Stimulated activated CD4-positive, alpha-beta T cell treated with anti-CD3 and anti-CD28 coated beads, Interleukin-2, amount 100 ng/mL, for 48 hours (primary cell): ENCODE measurements around the gene LPAR2.

Experiments
- DNase-seq, 2 donors: peaks; one replicate each; pipeline ENCODE4 v3.0.0-alpha.2; 2020

Gene LPAR2

DNA sequence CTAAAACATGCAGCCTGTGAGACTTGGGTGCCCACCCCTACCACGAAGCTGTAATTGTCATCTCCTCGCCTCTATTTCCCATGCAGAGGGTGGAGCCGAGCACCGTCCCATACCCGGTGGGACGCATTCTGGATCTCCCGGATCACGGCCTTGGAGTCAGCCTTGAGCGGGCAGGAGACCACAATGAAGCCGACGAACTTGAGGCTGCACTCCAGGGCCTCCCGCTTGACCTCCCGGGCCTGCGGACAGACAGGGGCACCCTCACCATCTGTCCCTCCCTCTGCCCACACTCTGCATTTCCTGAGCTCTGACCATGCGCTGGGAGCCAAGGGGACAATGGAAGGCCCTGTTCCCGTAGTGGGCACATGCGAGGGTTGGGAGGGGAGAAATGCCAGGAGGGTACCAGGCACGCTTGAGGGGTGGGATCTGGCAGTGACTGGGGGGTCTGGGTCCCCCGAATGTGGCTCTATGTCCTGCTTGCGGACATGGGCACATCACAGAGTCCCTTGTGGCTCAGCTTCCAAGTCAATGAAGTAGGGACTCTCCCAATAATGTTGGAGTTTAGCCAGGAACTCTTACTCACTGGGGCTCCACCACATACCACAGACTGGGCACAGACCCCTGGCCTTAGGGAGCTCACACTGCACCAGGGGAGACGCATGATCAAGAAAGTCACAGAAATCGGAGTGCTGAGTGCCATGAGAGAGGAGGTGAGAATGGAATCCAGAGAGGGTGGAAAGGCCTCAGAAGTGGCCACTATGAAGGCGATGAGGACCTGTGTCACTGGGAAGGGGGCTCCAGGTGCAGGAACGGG is 24.7 kb upstream of the LPAR2 start:
- DNase-seq = no peak

DNA sequence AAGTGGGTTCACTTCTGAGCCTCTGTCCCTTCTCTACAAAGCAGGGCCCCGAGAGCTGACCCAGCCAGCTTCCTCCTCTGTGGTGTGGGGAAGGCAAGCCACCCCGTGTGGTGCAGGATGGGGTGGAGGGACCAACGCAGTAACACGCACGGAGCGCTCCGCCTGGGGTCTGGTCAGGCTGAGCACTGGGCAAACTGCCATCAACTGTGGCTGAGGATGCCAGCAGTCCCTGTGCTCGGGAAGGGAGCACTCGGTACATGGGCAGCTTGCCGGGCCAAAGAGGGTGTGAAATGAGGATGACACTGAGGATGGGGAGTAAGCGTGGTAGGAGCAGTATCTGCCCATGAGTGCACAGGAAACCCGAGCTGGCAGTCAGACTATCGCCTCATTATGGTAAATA is 23.1 kb upstream of the LPAR2 start:
- DNase-seq = no peak

DNA sequence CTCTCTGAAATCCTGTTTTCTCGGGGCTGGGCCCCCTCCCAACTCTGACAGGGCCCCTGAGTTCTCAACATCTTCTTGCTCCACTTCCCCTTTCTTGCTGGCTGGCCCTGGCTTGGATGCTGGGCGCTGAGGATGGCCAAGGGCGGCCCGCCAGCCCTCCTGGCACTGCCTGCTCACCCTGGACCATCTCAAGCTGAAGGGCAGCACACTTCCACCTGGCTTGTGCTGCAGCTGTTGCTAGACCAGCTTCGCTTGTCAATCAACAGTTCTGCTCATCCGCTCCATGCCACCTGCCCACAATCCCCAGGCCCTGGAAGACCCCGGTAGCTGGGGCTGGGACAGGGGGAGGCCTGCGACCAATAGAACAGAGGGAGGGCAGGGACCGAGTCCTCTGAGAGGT is 22.3 kb upstream of the LPAR2 start:
- DNase-seq = no peak

DNA sequence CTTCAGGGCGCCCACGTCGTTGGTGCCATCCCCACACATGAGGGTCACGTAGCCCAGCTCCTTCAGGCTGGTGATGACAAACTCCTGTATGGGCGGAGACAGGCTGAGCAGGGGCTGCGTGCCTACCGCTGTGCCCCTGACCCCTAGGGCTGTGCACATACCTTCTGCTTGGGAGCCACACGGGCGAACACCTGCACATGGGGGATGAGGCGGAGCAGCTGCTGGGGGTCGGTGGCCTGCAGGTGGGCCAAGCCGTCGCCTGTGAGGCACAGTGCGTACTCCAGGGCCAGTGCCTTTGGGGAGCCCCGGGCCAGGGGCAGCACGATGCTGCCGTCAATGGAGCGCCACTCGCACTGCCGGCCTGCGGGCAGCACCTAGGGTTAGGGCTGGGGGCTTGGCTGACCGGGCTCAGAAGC is 21.6 kb upstream of the LPAR2 start:
- DNase-seq = no peak

DNA sequence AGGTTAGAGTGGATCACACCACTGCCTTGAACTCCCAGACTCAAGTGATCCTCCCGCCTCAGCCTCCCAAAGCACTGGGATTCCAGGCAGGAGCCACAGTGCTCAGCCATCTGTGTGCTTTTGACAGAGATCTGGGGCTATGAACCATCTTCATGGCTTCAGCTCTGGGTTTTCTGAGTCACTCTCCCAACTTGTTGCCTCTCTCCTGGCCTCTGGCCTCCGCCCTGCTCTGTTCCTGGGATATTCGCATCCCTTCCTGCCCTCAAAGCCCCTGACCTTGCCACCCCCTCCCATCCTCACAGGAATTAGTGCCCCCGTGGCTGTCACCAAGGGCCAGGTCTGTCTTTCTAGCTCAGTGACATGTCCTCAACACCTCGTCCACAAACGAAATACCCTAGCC is 21.1 kb upstream of the LPAR2 start:
- no peak for DNase-seq

DNA sequence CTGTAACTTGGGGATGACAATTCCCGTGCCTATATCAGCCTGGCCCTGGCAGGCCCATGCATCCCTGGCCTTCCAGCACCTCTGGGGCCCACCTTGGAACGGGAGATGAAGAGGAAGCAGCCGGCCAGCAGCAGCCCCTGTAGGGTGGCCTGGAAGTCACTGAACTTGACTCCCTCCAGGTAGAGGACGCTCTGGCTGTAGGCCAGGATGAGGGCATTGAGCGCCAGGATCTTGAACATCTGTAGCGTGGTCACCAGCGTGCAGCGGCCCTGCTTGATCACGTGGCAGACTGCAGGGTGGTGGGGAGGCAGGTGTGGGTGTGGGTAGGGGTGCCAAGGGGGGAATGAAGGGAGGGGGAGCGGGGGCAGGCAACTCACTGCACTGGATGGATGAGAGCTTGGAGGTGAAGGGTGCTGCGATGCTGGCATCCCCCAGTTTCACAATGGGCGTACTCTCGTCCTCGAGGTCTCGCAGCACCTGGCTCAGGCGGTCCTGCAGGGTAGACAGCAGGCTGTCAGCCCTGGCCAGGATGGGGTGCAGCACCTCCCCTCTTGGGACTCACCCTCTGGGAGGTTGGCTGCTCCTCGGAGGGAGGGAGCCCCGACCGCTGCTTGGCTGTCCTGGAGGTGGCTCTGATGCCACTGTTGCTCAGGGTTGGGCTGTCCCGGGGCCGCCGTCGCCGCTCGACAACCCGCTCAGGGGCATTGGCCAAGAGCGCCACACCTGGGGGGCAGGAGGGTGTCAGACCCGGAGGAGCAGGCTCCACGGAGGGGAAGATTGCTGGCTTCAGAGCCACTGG is 19.2 kb upstream of the LPAR2 start:
- DNase-seq = no peak

DNA sequence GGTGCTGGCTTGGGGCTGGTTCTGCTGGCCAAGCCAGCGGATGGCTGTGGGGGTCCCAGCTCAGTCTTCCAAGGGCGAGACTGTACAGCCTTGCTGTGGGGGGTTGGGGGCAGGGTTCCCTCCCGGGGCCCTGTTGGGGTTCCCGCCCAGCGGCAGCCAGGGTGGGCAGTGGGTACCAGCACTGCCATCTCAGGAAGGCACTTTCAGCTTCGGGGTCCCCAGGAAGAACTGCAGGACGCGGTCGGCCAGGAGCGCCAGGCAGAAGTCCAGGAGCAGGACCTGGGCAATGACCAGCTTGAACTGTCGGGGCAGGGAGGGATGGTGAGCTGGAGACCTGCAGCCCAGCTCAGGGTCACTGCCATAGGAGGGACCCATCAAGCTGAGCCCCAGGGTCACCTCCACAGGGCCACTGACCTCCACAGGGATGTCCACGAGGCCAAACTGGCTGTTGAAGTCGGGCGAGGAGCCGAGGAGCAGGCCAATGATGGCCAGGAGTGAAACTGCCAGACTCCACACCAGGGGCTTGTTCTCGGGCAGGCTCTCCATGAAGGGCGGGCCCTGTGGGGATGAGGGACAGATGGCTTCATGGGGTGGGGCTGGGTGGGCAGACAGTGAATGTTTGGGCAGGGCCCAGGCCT is 17.3 kb upstream of the LPAR2 start:
- no peak for DNase-seq

DNA sequence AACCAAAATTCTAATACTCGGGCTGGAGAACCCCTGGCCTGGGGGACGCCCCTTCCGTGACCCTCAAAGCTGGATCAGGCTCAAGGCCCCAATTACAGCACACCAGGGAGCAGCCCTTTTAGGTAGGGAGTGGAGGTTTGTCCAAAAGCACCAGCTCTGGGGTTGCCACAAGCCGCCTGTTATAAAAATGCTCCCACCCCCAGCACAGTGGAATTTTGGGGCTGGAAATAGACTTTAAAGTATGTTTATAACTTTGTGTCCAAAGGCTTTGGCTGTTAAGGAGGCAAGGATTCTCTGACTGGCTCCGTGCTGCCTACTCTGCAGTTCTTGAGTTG is 16.0 kb upstream of the LPAR2 start:
- no peak for DNase-seq

DNA sequence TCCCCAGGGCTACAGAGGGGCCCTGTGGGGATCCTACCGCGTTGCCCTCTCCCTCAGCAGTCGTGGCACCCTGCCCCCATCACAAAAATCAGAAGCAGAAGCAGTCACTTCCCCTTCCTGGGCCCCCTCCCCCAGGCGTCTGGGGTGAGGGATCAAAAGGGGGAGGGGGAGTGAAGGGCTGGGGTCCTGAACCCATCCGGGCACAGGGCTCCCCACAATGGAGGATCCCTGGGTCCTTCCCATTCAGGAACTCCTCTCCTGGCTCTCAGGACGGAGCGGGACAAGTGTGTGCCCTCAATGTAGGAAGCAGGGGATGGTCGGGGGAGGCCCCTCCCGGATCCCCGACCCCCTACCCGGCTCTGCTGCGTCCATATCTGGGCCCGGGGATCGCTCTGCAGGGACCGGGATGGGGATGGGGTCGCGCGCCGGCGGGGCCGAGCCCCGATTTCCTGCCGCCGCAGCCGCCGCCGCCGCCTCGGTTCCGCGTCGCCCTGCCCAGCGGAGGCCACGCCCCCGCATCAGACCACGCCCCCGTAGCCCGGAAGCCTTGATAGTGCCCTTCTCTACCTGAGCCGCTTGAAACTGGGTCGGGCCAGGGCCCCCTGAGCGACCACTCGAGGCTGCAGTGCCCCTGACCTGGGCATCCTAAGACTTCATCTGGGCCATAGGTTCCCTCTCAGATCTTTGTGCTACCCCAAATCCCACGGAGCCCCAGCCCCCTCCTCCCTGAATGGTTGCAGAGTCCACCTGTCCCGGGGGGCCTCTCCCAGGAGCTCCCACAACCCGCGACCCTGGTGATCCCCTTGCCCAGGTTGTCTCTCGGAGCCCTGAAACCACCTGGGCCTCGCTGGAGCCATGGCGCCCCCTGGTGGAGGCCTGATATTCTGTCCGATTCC is 15.4 kb upstream of the LPAR2 start, which contains the start of gene GMIP:
TSS of gene GMIP (minus strand) at position 500 of the 896 bp plus-strand sequence. CDS start at position 372, 128 bp downstream.
- DNase-seq = peak; percentile 83 to 86

DNA sequence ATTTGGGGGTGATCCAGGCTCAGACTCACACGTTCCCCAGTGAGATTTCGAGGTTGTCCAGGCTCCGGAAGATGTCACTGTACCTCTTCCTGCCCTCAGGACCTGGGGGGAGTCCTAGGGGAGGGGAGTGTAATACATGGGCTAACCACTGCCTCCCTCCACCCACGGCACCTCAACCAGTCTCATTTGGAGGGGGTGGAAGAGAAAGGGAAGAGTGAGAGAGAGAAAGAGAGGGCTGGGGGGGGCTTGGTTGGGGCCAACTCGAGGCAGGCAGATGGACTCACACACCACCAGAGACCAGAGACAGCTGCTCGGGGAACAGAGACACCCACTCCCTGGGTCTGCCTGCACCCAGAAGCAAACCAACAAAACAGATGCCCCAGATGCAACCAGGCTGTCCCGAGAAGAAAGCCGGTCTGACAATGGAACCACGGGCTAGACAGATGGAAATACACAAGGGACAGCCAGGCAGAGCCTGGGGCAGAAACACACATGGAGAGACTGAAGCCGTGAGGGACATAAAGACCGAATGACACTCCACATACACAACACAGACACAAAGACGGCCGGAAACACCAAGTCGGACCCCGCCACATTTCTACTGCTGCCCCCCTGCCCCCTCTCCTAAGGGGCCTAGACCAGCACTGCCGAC is 14.6 kb upstream of the LPAR2 start:
- DNase-seq = peak; percentile 21

DNA sequence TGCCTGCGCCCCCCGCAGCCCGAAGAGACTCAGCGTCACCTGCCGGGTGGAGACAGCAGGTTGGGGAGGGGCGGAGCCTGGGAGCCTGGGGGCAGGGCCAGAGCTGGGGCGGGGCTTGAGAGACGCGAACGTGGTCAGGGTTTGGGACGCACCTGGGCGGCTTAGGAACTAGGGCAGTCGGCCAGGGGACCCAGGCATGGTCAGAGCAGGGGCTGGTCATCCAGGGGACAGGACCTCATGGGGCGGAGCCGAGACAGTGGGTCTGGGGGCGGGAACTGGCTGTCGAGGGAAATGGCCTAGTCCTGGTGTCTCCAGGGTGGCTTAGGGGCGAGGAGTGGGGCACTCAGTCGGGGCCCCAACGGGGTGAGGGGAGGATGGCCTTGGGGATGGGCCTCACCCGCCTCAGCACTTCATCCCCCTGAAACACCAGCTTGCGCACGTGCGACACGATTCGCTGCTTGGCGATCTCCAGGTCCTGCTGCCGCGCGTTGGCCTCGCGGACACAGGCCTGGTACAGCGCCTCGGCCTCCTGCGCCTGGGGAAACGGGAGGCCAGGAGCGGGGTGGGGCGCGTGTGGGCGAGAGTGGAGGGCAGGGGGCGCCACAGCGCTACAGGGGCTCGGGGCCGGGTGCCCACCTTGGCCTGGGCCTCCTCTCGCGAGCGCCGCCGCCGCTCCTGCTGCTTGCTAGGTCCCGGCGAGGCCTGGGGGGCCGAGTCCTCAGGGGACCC is 9.7 kb upstream of the LPAR2 start:
- DNase-seq = no peak

DNA sequence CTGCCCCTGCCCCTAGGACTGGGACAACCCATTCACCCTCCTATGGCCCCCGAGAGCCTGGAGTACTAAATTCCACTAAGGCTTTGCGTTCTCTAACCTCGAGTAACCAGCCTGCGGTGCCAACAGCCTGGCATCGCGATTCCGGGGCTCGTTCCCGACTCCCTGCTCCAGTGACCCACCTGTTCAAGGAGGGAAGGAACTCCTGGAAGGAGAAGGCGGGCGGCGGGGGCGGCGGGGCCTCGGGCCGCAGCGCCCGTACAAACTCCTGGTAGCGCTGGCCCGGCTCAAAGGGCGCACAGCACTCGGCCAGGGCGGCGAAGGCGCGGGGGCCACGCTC is 9.1 kb upstream of the LPAR2 start:
- no peak for DNase-seq

DNA sequence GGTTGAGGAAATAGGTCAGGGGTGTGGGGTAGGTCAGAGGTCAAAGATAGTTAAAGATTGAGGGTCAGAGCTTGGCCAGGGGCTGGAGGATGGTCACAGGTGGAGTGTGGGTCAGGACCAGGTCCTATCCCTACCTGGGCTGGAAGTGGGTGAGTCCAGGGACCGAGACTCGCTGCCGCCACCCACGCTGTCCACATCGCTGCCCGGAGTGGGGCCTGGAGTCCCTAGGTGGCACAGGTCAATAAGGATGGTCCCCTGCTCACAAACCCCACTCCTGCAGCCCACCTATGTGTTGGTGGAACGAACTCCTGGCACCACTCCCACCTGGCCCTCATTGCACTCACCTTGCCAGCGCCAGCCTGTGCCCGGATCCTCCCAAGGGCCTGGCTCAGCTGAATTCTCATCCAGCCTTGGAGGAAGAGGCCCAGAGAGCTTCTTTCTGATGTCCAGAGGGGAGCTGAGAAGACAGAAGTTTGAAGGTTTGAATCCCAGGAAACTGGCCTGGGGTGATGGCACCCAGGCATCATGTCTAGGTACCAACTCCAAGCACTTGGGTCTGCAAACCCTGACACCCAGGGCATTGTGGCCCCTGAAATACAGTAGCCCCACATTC is 8.7 kb upstream of the LPAR2 start:
- no peak for DNase-seq

DNA sequence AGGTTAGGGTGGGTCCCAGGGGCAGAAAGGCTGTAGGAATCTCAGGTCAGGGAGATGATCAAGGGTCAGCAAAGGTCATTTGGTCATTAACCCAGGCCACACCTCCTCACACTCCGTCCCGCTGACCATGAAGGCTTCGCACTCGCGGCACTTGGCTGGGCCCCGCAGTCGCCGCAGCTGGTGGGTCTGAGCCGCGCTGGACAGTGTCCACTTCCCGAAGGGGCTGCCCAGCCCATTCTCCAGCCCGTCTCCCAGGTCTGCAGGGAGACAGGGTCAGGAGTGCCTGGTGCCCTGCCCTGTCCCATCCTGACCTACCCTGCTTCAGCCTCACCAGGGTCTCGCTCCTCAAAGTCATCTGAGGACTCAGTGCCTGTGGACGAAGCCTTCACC is 7.3 kb upstream of the LPAR2 start:
- no peak for DNase-seq

DNA sequence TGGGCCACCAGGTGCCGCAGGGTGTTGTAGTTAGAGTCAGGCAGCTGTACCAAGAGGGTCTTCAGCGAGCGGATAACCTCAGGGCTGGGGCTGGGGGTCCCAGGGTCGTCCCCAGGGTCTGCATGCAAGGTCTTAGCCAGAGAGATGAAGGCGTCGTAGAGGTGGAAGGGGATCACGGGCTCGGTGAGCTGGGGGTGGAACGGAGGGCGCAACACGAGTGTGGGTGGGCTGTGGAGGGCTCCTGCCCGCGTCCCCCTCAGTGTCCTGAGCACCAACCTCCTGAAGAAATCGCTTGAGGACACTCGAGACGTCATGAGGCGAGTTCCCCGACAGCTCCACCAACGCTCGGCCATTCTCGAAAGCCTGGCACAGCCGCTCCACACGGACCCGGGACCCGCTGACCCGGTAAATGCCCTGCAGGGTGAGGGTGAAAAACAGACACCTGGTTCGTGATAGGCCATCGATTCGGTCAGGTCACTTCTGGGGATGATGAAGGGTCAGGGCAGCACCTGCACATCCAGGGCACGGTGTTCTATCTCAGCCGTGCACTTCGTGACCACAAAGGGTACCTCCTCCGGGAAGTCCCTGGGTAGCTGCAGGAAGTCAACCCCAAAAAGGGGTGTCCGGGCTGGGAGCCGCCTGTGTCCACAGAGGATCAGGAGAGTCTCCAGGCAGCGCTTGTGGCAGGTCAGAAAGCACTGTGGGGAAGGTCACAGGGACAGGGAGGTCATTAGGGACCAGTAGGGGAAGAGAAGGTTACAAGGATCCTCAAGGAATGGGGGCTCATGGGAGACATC is 6.7 kb upstream of the LPAR2 start:
- no peak for DNase-seq

DNA sequence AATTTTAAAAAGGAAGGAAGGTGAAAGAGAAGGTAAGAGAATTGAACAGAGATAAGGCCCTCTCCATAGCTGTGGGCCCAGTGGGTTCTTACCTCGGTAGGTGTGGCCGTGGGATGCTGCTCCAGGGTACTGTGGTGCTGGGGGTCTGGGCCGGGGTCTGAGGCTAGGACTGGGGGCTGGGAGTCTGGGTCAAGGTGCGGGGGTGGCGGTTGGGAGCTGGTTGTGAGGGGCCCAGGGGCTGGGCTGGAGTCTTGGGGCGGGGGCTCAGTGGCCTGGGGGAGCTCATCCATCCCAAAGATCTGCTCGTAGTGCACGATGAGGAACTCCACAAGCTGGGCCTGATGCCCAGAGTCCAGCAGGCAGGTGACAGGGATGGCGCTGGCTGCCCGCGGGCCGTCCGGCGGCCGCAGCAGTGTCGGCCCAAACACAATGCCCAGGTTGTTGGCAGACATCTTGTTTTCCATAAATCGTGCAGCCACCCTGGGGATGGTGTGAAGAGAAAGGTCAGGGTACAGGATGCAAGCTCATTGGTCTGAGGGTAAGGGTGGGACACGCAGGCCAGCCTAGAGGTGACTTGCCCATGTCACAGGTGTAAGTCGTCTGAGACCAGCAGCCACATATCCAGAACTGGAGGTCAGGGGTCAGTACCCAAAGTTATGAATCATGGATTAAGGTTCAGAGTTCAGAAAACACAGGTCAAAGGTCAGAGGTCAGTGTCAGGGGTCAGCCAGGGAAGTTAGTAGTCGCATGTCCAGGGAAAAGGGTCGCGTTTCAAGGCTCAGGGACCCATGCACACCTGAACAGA is 5.9 kb upstream of the LPAR2 start:
- no peak for DNase-seq

DNA sequence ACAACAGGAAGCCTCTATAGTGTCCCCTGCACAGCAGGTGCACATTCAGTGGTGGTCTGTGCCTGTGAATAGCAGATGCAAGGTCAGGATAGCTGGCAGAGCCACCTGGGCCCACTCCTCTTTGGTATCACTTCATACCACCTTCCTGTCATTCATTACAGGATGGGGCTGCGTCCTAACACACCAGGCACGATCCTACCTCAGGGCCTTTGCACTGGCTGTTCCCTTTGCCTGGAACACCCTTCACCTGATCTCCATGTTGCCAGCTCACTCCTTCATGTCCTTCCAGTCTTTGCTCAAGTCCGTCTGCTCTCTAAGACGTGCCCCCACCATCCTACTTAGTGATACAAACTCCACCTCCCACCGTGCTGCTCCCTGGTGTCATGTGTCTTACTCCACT is 4.6 kb upstream of the LPAR2 start:
- DNase-seq = no peak

DNA sequence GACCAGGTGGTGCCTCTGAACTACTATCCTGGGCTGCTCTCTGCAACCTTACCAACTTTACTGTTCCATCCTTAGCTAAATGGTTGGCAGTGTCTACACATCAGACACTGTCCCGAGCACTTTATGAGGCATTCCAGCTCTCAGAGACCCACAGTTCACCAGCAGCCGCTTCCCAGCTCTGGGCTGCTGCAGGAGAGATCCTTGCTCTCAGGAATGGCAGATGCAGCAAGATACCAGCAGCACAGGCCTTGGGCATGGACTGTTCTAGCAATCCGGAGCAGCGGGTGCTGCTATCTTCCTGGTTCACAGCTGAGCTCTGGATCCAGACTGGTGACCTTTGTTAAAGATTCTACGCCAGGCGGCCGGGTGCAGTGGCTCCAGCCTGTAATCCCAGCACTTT is 3.3 kb upstream of the LPAR2 start:
- no peak for DNase-seq

DNA sequence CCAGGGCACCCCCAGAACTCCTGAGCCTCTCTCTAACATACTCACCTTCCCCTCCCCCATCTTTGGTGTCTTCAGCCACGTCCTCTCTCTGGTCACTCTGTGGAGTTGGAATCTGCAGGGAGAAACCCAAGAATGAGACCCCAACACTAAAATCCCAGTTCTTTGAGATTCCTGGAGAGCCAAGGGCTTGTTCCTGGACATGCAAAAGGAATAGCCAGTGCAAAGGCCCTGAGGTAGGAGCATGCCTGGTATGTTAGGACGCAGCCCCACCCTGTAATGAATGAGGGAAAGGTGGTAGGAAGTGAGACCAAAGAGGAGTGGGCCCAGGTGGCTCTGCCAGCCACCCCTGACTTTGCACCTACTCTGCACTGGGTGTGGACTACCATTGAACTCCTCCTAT is 2.4 kb upstream of the LPAR2 start:
- DNase-seq = no peak

DNA sequence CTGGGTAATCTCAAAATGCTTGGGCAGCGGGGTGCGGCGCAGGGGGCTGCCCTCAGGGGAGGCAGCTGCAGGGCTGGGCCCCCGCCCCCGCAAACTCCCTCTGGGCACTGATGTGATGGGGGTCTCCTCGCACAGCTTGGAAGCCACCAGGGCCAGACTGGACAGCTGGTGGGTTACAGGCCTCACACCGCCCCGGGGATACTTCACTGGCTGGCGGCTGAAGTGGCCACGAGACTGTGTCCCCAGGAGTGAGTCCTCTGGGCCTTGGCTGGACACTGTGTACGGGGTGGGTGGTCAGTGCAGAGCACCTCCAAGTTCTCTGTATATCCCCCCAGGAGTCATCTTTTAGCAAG is 2.0 kb upstream of the LPAR2 start:
- DNase-seq = no peak
